NB4 (cell line): Measurements from ENCODE around the gene SMYD3.

Experiments used
- CTCF ChIP-seq: IDR thresholded peaks from one replicate; pipeline ENCODE4 v1.5.1; 2012; ENCODE audit warnings: low read depth, low read length
- MAX ChIP-seq: IDR thresholded peaks from 2 replicates; pipeline ENCODE4 v1.6.1; 2011; ENCODE audit warnings: low read depth, low read length
- POLR2A ChIP-seq: IDR thresholded peaks from 2 replicates; pipeline ENCODE4 v1.6.1; 2011; ENCODE audit warnings: mild to moderate bottlenecking; ENCODE audit not compliant: insufficient read length; ENCODE audit errors: extremely low read depth

DNA sequence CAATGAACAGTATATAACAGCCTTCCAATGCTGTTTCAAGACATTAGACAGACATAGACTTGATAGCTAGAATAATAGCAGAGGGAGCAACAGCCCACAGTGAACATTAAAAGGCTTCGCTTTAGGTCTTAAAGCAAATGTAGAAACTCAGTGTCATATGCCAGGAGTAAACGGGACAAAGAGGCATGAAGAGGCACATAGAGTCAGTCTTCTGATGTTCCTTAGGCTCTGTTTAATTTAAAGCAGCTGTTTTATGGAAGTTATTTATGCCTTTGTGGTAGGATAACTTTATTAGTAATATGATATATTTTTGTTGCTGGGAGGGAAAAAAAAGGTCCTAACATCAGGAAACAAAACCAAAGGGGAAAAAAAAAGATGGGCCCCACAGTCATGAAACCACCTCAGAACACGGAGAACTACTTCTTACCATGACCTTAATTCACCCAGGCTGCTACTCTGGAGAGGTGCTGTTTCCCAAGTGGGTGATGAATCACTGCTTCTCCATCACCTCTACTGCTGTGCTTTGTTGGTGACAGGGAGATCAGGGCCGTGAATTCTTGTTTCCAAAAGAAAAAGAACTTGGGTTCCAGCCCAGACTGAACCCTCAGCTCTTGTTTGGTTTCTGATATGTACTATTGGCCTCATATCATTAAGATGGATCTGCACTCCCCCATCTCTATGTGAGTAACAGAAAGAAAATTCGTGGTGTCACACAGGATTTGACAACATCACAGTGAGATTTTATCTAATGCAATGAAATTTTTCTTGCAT lies 735.4 kb downstream of the SMYD3 start:
- TF ChIP-seq MAX (no peak), CTCF (no peak), POLR2A (no peak)
